GM12801 (cell line): ENCODE data around the gene TGM4.

Experiments used
- CTCF ChIP-seq: IDR thresholded peaks from one replicate; pipeline ENCODE4 v1.5.1; 2011; ENCODE audit warnings: control low read depth; ENCODE audit not compliant: insufficient read length; ENCODE audit errors: extremely low read depth

Gene TGM4

GRCh38 chr3:44835684-44836083 is 38.7 kb upstream of the TGM4 start:
- no peak for TF ChIP-seq CTCF

- TF ChIP-seq CTCF: no peak
These were observed 32.0 kb upstream of the TGM4 start for GRCh38 chr3:44842376-44842775.

- no peak for TF ChIP-seq CTCF
These were observed 28.6 kb upstream of the TGM4 start for GRCh38 chr3:44845528-44846520.

- no peak for TF ChIP-seq CTCF
These were observed 25.8 kb upstream of the TGM4 start for GRCh38 chr3:44848634-44849033.

GRCh38 chr3:44860117-44860516 is 14.3 kb upstream of the TGM4 start:
- no peak for TF ChIP-seq CTCF

GRCh38 chr3:44861412-44862225 is 12.8 kb upstream of the TGM4 start, which contains the start of gene TMEM42:
Gene TMEM42 (plus strand): TSS chr3:44861912. CDS start chr3:44861925, 13 bp downstream.
- no peak for TF ChIP-seq CTCF

- TF ChIP-seq CTCF: no peak
These were observed 12.2 kb upstream of the TGM4 start for GRCh38 chr3:44862226-44862637.
